ENCODE results near the gene ZNF736.

- TF ChIP-seq POLR2A (IDR thresholded peaks at IDR 0.05; ENCODE audit: low read depth, low read length) (no peak), TAF1 (IDR thresholded peaks at IDR 0.05; ENCODE audit: borderline replicate concordance, low read depth, low read length) (no peak), POLR2AphosphoS5 (IDR thresholded peaks at IDR 0.05; ENCODE audit: low read depth, low read length) (no peak)
Observed at GRCh38 chr7:64300641-64301405, 12.9 kb upstream of the ZNF736 start.
